ENCODE results near the gene ZDHHC14. TPM values are rescaled to one million over a fixed set of nuclear protein-coding genes. Genes with fewer than 3 reads are reported as not detected.

ZDHHC14 gene
- total RNA-seq, 1 donor from 2014 or later: 14.5 TPM

GRCh38 chr6:157668009-157668401, 287.0 kb downstream of the ZDHHC14 start:
- Histone ChIP-seq H3K36me3 (peaks cover 0 to 9% of the 10 kb centered on the region in 2 donors), H3K4me1 (peaks cover 11 to 14% of the 10 kb centered on the region in 2 donors), H3K9me3 (no peaks in the 10 kb centered on the region), H3K27me3 (no peaks in the 10 kb centered on the region), H3K4me3 (no peak overlapping the region), H3K27ac (no peak overlapping the region)
- intact Hi-C loops (cut with DNase I): no loop called here
- TF ChIP-seq CTCF (IDR thresholded peaks at IDR 0.05): no peak
- DNase-seq (ENCODE audit: low spot score in 2 of 2): no peak

DNA sequence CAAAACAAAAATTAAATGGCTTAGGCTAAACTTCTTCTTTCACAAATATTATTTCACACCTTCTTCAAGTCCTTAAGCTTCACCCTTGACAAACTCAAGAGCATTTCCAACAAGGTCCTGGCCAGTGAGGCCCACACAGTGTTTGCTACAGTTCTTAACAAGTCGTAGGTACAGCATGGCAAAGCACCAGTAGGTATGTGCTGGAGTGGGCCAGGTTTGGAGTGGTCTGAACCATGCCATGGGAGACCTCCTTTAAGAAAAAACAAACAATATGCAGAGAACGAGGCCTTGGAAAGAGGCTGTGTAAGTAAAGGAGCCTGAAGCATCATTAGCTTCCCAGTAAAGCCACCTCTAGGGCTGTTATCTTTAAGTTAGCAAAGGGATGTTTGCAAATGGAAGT, 287.7 kb downstream of the ZDHHC14 start:
- peaks cover 11 to 14% of the 10 kb centered on the region in 2 donors for H3K4me1 ChIP-seq
- H3K4me3 ChIP-seq: no peak overlapping the region
- TF ChIP-seq CTCF (IDR thresholded peaks at IDR 0.05): no peak
- no peak for DNase-seq (ENCODE audit: low spot score in 2 of 2)
- H3K27ac ChIP-seq: peak overlapping the region; percentile 69 to 75
- no peaks in the 10 kb centered on the region for H3K9me3 ChIP-seq
- peaks cover 4 to 6% of the 10 kb centered on the region in 2 donors for H3K36me3 ChIP-seq
- H3K27me3 ChIP-seq: no peaks in the 10 kb centered on the region
- intact Hi-C loops (cut with DNase I): no loop called here

- H3K36me3 ChIP-seq: peaks cover 4 to 6% of the 10 kb centered on the region in 2 donors
- intact Hi-C loops (cut with DNase I): no loop called here
- H3K27ac ChIP-seq: peak overlapping the region; percentile 69 to 75
- no peaks in the 10 kb centered on the region for H3K9me3 ChIP-seq
- no peak overlapping the region for H3K4me3 ChIP-seq
- DNase-seq (ENCODE audit: low spot score in 2 of 2): no peak
- peaks cover 11 to 14% of the 10 kb centered on the region in 2 donors for H3K4me1 ChIP-seq
- no peaks in the 10 kb centered on the region for H3K27me3 ChIP-seq
- no peak for TF ChIP-seq CTCF (IDR thresholded peaks at IDR 0.05)
Observed at GRCh38 chr6:157669323-157669722, 288.3 kb downstream of the ZDHHC14 start.

DNA sequence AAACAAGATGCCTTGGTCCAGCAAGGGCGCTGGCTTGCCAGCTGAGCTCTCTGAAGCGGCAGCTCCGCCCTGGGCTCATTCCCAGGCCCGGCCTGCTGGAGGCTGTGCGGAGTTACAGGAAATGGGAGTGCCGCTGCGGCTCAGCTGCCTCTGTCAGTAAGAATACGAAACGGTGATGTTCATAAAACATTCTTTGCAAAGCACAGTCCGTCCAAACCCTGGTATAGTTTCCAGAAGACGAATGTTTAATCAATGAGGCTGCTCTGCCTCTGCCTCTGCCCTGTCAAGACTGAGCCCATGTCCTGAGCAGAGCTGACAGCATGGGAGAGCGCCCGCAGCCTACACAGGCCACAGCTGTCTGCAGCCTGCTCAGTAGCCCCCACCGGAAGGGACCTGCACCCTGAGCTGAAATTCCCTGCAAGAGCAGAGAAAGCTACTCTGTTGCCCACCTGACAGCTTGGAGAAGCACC, 288.8 kb downstream of the ZDHHC14 start:
- Histone ChIP-seq H3K4me3 (peak overlapping the region in 1 of 2 donors; percentile 46), H3K27ac (peak overlapping the region; percentile 69 to 75), H3K9me3 (no peaks in the 10 kb centered on the region), H3K36me3 (peaks cover 4 to 6% of the 10 kb centered on the region in 2 donors), H3K27me3 (no peaks in the 10 kb centered on the region), H3K4me1 (peaks cover 11 to 14% of the 10 kb centered on the region in 2 donors)
- intact Hi-C loops (cut with DNase I): loop anchor here (10.0 kb wide), 1 partner anchor 205 kb away; no protein-coding TSS in a partner anchor
- TF ChIP-seq CTCF (IDR thresholded peaks at IDR 0.05): peak; percentile 16 to 32 (median 22)
- peak; percentile 30 to 90 for DNase-seq (ENCODE audit: low spot score in 2 of 2)

- no peaks in the 10 kb centered on the region for H3K27me3 ChIP-seq
- no peaks in the 10 kb centered on the region for H3K9me3 ChIP-seq
- peaks cover 14 to 15% of the 10 kb centered on the region in 2 donors for H3K4me1 ChIP-seq
- no peak overlapping the region for H3K4me3 ChIP-seq
- TF ChIP-seq CTCF (IDR thresholded peaks at IDR 0.05): no peak
- H3K27ac ChIP-seq: peak overlapping the region; percentile 69 to 75
- no peak for DNase-seq (ENCODE audit: low spot score in 2 of 2)
- intact Hi-C loops (cut with DNase I): loop anchor here (10.0 kb wide), 1 partner anchor 204 kb away; no protein-coding TSS in a partner anchor
- peaks cover 4 to 6% of the 10 kb centered on the region in 2 donors for H3K36me3 ChIP-seq
Observed at GRCh38 chr6:157670466-157671186, 289.6 kb downstream of the ZDHHC14 start.

Data from ascending aorta (tissue), 2 donors.